NB4 (cell line): ENCODE data around the gene AP3B1.

Source experiments
- CTCF ChIP-seq: IDR thresholded peaks from one replicate; pipeline ENCODE4 v1.5.1; 2012; ENCODE audit warnings: low read depth, low read length
- MAX ChIP-seq: IDR thresholded peaks from 2 replicates; pipeline ENCODE4 v1.6.1; 2011; ENCODE audit warnings: low read depth, low read length
- POLR2A ChIP-seq: IDR thresholded peaks from 2 replicates; pipeline ENCODE4 v1.6.1; 2011; ENCODE audit warnings: mild to moderate bottlenecking; ENCODE audit not compliant: insufficient read length; ENCODE audit errors: extremely low read depth

- no peak for TF ChIP-seq MAX
- no peak for TF ChIP-seq CTCF
- TF ChIP-seq POLR2A: no peak
Observed at GRCh38 chr5:78137290-78137689, 157.2 kb downstream of the AP3B1 start.
